ENCODE data around the gene KCNA4. TPM values are rescaled to one million over a fixed set of nuclear protein-coding genes. Genes with fewer than 3 reads are reported as not detected.
"Not testable (repeated sequence)": the region's sequence is repeated elsewhere in the genome, so short reads cannot be mapped to it uniquely, and the experiment has no call there.

KCNA4 gene
- total RNA-seq, 1 donor from 2014 or later: 1.3 TPM

DNA sequence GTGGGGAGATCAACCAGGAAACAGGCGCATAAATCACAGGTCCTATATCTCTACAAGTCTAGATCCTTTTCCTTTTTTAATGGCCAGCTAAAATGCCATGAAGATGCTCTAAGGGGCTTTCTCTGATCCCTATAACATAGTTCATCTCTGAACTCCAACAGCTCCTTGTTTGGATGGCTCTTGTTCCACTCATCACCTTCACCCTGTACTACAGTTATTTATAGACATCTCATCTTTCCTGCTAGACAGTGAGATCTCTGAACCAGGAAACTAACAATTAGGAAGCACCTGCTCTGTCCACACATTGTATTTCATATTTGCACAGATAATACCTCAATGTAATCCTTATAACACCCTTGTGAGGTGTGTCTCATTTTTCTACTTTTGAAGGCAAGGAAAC is 31.6 kb downstream of the KCNA4 start:
- Histone ChIP-seq H3K4me2 (no peak overlapping the region), H3F3A (ENCODE audit: low read depth) (no peaks in the 10 kb centered on the region), H3K9me3 (ENCODE audit: low read depth) (no peaks in the 10 kb centered on the region), H3K9ac (no peak overlapping the region), H3K4me1 (peaks cover 7% of the 10 kb centered on the region), H3K27ac (no peak overlapping the region), H3K4me3 (no peak overlapping the region), H2AFZ (replicated peaks) (no peak overlapping the region), H3K36me3 (no peaks in the 10 kb centered on the region), H3K27me3 (no peaks in the 10 kb centered on the region), H4K20me1 (ENCODE audit: low read depth) (no peaks in the 10 kb centered on the region), H3K79me2 (ENCODE audit: low read depth) (no peaks in the 10 kb centered on the region)
- no peaks in the 10 kb centered on the region for H3K27me3 Mint-ChIP-seq (ENCODE audit: insufficient read depth, low read depth)
- no peak overlapping the region for H3K4me3 Mint-ChIP-seq
- H3K4me1 Mint-ChIP-seq: no peaks in the 10 kb centered on the region
- no peaks in the 10 kb centered on the region for H3K9me3 Mint-ChIP-seq
- TF ChIP-seq, protein P1, sequence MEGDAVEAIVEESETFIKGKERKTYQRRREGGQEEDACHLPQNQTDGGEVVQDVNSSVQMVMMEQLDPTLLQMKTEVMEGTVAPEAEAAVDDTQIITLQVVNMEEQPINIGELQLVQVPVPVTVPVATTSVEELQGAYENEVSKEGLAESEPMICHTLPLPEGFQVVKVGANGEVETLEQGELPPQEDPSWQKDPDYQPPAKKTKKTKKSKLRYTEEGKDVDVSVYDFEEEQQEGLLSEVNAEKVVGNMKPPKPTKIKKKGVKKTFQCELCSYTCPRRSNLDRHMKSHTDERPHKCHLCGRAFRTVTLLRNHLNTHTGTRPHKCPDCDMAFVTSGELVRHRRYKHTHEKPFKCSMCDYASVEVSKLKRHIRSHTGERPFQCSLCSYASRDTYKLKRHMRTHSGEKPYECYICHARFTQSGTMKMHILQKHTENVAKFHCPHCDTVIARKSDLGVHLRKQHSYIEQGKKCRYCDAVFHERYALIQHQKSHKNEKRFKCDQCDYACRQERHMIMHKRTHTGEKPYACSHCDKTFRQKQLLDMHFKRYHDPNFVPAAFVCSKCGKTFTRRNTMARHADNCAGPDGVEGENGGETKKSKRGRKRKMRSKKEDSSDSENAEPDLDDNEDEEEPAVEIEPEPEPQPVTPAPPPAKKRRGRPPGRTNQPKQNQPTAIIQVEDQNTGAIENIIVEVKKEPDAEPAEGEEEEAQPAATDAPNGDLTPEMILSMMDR (IDR thresholded peaks at IDR 0.05): no peak
- TF ChIP-seq EZH2phosphoT487 (IDR thresholded peaks at IDR 0.05) (no peak), EZH2 (IDR thresholded peaks at IDR 0.05) (no peak)
- H3K27ac Mint-ChIP-seq: no peak overlapping the region
- H3K36me3 Mint-ChIP-seq: no peaks in the 10 kb centered on the region
- DNase-seq (ENCODE audit: low spot score): no peak

DNA sequence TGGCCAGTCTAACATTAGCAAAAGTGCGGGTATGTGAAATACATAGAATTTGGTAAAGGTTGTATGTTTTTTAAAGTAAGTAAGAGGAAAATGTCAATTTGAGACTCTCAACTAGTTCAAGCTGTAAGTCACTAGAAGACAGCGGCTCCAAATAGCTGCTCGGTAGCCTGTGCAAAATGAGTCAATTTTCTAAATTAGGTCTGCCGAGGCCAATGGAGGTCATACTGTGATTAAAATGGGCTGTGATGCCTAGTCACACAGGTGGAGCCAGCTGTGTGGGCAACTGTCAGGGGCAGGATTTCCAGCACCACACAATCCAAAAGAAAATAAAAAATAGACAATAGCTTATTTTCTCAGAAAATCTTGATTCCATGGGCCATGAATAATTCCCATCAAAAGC is 32.3 kb downstream of the KCNA4 start:
- no peaks in the 10 kb centered on the region for H3K27me3 ChIP-seq
- no peak overlapping the region for H3K27ac Mint-ChIP-seq
- H3K79me2 ChIP-seq (ENCODE audit: low read depth): no peaks in the 10 kb centered on the region

GRCh38 chr11:29978549-29978948 is 38.3 kb downstream of the KCNA4 start:
- no peak overlapping the region for H3K9ac ChIP-seq
- no peaks in the 10 kb centered on the region for H3K9me3 ChIP-seq (ENCODE audit: low read depth)
- no peak overlapping the region for H3K4me3 ChIP-seq
- H3K36me3 Mint-ChIP-seq: no peaks in the 10 kb centered on the region
- H3K4me2 ChIP-seq: no peak overlapping the region
- no peak overlapping the region for H3K27ac Mint-ChIP-seq
- no peak overlapping the region for H2AFZ ChIP-seq (replicated peaks)
- no peaks in the 10 kb centered on the region for H4K20me1 ChIP-seq (ENCODE audit: low read depth)
- no peak overlapping the region for H3K4me3 Mint-ChIP-seq
- H3K9me3 Mint-ChIP-seq: peaks cover 3% of the 10 kb centered on the region
- no peaks in the 10 kb centered on the region for H3K27me3 ChIP-seq
- peaks cover 7% of the 10 kb centered on the region for H3K4me1 ChIP-seq
- peaks cover 11% of the 10 kb centered on the region for H3K27me3 Mint-ChIP-seq (ENCODE audit: insufficient read depth, low read depth)
- H3K4me1 Mint-ChIP-seq: no peaks in the 10 kb centered on the region
- TF ChIP-seq, protein P1 (IDR thresholded peaks at IDR 0.05): no peak
- TF ChIP-seq EZH2 (IDR thresholded peaks at IDR 0.05) (no peak), EZH2phosphoT487 (IDR thresholded peaks at IDR 0.05) (no peak)
- H3K36me3 ChIP-seq: no peaks in the 10 kb centered on the region
- H3K79me2 ChIP-seq (ENCODE audit: low read depth): no peaks in the 10 kb centered on the region
- no peak overlapping the region for H3K27ac ChIP-seq
- no peaks in the 10 kb centered on the region for H3F3A ChIP-seq (ENCODE audit: low read depth)
- DNase-seq (ENCODE audit: low spot score): no peak

More for the DNA sequence above, 32.3 kb downstream of the KCNA4 start:
- Mint-ChIP-seq H3K4me1 (no peaks in the 10 kb centered on the region), H3K4me3 (no peak overlapping the region), H3K36me3 (no peaks in the 10 kb centered on the region), H3K27me3 (ENCODE audit: insufficient read depth, low read depth) (no peaks in the 10 kb centered on the region), H3K9me3 (no peaks in the 10 kb centered on the region)
- Histone ChIP-seq H3K4me2 (no peak overlapping the region), H3K27ac (no peak overlapping the region), H3K9ac (no peak overlapping the region), H3F3A (ENCODE audit: low read depth) (no peaks in the 10 kb centered on the region), H4K20me1 (ENCODE audit: low read depth) (no peaks in the 10 kb centered on the region), H3K9me3 (ENCODE audit: low read depth) (no peaks in the 10 kb centered on the region), H3K4me3 (no peak overlapping the region), H2AFZ (replicated peaks) (no peak overlapping the region), H3K36me3 (no peaks in the 10 kb centered on the region), H3K4me1 (peaks cover 7% of the 10 kb centered on the region)
- no peak for TF ChIP-seq EZH2phosphoT487 (IDR thresholded peaks at IDR 0.05)
- TF ChIP-seq, protein P1 (IDR thresholded peaks at IDR 0.05): no peak
- TF ChIP-seq EZH2 (IDR thresholded peaks at IDR 0.05): no peak
- DNase-seq (ENCODE audit: low spot score): no peak

GRCh38 chr11:29975580-29975979 is 41.2 kb downstream of the KCNA4 start:
- not testable (repeated sequence) for H3K36me3 Mint-ChIP-seq; H3K27ac ChIP-seq; H3F3A ChIP-seq (ENCODE audit: low read depth); H3K36me3 ChIP-seq; H3K4me1 Mint-ChIP-seq; H3K9me3 ChIP-seq (ENCODE audit: low read depth); H3K4me3 ChIP-seq; H3K4me2 ChIP-seq; H3K4me1 ChIP-seq; H4K20me1 ChIP-seq (ENCODE audit: low read depth); H3K9me3 Mint-ChIP-seq; DNase-seq (ENCODE audit: low spot score); H3K9ac ChIP-seq; H2AFZ ChIP-seq (replicated peaks); H3K79me2 ChIP-seq (ENCODE audit: low read depth); H3K27me3 ChIP-seq; H3K27ac Mint-ChIP-seq; H3K4me3 Mint-ChIP-seq
- H3K27me3 Mint-ChIP-seq (ENCODE audit: insufficient read depth, low read depth): peaks cover 14% of the 10 kb centered on the region
